ENCODE data around the gene NOS1AP.

GRCh38 chr1:162398999-162399580, 329.6 kb downstream of the NOS1AP start:
- TF ChIP-seq POLR2A (IDR thresholded peaks at IDR 0.05) (no peak), CTCF (IDR thresholded peaks at IDR 0.05) (no peak), EP300 (IDR thresholded peaks at IDR 0.05) (no peak)

Measured in ovary (tissue), 3 donors.